G401.6 (cell line): ENCODE measurements around the gene EDARADD.
"Not testable (repeated sequence)": the region's sequence is repeated elsewhere in the genome, so short reads cannot be mapped to it uniquely, and the experiment has no call there.

Experiments used
- FAIRE-seq: peaks from 2 replicates; lab custom pipeline; 2012; peaks lifted over from hg19 to GRCh38; lab: Jason Lieb, UNC

The EDARADD gene

DNA sequence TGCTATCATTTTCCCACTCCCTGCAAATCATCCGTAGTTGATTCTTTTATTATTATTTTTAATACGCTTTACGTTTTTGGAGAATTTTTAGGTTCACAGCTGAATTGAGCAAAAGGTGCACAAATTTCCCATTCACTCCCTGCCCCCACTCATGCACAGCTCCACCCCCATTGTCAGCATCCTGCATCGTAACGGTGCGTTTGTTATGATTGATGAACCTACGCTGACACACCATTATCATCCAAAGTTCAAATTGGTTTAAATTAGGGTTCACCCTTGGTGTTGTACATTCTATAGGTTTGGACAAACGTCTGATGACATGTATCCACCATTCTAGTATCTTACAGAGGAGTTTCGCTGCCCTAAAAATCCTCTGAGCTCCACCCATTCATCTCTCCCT lies 44.5 kb downstream of the EDARADD start:
- FAIRE-seq = no peak

DNA sequence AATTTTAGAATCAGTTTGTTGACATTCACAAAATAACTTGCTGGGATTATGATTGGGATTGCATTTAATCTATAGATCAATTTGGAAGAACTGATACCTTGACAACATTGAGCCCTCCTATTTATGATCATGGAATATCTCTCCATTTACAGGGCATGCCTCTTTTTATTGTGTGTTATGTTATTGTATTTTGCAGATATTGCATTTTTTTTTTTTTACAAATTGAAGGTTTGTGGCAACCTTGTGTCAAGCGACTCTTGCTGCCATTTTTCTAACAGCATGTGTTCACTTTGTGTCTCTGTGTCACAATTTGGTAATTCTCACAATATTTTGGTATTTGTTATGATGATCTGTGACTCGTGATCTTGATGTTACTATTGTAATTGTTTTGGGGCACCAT lies 46.3 kb downstream of the EDARADD start:
- FAIRE-seq = no peak

DNA sequence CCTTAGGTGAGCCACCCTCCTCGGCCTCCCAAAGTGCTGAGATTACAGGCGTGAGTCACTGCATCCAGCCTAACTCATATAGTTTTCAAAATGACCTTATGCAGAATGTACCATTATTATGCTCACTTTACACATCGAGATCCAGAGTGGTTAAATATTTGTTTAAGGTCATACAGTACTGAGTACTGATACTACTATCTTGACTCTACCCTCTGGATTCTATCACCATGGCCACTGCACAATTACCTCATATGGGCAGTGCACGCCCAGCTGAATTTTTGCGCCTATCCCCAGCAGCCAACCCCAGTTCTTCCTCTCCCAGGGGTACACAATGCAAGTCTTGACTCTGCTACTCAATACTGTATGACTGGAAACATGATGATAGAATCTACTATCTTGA lies 56.7 kb downstream of the EDARADD start:
- FAIRE-seq = no peak

DNA sequence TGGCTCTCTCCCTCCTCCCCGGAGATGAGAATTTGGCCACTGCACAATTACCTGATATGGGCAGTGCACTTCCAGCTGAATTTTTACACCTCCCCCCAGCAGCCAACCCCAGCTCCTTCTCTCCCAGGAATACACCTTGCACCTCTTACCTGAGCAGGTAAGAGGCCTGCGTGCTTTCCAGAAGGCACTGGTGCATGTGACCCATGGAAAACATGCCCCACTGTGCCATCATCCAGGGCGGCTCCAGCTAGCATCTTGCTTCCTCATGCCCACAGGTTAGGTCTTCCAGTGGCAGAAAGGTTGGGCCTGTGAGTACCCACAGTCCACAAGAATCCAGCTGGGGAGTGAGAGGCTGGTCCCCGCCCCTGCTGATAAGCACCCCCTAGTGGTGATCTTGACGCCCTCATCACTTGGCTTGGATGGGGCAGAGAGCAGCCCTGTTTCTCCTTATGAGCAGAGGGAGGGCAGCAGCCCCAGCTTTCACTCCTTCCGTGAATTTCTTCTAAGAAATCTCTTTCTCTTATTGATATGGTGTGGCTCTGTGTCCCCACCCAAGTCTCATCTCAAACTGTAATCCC lies 57.8 kb downstream of the EDARADD start:
- no peak for FAIRE-seq

DNA sequence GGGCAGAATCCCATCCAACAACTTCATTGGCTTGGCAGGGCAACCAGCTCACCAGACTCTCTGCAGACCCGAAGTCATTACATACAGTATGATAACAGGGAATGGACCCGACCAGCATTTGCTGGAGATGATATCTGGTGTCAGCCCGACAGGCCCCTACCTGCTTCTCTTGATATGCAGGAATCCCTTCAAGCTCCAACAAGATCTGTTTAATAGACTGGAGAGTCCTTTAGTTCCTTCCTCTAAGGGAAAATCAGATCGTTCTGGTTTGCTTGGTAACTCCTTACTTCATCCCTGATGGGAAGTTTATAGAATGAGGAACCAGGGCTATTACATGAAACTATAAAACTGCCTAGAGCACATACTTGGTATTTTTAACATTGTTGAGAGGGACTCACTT lies 61.2 kb downstream of the EDARADD start:
- no peak for FAIRE-seq

DNA sequence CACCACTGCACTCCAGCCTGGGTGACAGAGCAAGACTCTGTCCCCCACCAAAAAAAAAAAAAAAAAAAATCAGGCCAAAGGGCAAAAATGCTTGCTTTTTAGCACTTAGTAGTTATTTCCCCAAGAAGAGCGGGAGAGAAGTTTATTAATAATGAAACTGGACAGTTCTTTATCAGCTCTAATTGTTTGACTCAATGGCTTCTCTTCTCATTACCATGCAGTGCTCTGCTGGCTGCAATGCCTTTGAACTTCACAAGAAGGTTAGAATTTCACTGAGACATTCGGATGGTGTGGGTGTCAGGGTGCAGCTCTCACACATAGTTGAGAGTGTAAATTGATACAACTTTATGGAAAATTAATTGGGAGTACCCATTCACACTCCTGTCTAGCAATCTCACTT lies 63.7 kb downstream of the EDARADD start:
- FAIRE-seq = no peak

DNA sequence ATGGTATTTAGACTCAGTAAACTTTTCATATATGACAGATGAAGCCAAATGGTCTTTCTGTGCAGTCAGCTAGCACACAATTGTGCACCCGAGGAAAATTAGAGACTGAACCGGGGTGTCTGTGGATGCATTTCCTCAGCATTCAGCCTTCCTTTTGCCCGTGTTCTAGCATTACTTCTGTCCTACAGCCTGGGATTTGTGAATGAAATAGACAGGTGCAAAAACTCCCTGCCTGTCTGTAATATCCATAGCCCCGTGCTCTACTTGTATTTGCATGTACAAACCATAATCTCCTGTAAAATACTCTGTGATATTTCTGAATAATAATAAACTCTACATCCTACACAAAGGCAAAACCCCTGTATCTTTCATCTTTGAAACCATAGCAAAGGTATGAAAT lies 64.9 kb downstream of the EDARADD start:
- FAIRE-seq = no peak

DNA sequence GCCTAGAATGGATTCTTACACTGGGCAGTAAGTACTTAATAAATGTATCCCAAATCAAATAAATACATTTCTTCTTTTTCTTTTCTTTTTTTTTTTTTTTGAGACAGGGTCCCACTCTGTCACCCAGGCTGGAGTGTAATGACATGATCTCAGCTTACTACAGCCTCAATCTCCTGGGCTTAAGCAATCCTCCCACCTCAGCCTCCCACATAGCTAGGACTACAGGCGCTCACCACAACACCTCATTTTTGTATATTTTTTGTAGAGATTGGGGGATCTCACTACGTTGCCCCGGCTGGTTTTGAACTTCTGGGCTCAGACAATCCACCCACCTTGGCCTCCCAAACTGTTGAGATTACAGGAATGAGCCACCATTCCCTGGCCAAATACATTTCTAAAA lies 66.0 kb downstream of the EDARADD start:
- no peak for FAIRE-seq

DNA sequence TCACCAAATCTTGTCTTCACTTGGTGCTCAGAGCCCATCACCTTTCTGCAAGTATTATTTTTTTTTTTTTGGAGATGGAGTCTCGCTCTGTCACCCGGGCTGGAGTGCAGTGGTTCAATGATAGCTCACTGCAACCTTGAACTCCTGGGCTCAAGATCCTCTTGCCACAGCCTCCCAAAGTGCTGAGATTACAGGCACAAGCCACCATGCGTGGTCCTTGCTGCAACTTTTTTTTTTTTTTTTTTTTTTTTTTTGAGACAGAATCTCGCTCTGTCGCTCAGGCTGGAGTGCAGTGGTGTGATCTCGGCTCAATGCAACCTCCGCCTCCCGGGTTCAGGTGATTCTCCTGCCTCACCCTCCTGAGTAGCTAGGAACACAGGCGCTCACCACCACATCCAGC lies 70.1 kb downstream of the EDARADD start:
- FAIRE-seq = not testable (repeated sequence)

DNA sequence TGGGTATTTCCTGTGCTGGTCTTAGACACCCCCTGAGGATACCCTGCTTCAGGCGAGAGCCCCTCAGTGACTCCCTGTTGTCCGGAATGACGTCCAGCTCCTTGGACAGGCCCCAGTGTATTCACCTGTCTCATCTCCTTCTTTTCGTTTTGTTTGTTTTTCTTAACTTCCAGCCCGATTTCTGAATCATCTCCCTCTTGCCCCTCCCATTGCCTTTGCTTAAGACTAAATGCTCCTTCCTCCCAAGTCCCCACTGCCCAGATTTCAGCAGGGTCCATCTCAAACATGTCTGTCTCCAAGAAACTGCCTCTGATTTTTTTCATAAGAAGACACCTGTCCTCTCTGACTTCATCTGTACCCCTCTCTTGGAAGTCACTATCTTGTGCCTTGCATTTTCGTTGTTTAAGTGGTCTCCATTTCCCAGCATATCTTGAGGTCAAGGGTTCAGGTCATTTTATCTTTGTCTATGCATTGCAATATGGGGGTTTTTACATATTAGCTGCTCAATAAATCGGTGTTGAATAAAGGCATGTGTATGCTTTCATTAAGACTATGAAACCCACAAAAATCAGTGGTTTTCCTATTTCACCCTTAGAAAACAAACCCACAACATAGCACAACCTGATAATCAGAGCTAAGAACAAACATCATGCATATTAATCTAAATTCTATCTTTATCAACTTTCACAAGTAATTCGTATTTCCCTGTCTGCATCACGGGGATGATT lies 71.3 kb downstream of the EDARADD start:
- FAIRE-seq = no peak

DNA sequence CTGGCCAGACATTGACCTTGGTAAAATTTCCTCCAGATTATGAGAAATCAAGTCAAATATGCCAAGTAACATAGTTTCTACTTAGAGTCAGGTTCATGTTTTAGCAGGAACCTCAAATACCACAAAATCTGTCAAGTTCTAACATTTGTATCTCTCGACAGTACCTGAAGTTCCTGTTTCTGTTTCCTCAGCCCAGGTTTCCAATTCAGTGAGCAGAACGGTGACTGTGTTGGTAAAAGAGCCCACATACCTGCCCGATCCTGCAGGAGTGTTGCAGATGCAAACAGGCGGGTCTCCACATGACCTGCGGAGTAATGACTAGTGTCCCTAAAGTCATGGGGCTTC lies 71.8 kb downstream of the EDARADD start:
- FAIRE-seq = no peak

DNA sequence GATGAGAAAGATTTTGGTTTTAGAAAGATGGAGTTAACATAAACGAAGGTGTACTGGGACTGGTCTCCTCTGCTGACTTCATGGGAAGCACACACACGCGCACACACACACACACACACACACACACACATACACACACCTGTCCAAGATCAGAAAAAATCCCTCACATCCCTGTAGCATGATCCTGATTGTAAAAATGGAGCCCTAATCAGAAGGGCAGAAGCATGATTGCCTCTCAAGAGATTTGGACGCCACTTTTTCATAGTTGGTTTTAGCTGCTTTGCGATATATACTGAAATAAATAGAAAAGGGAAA lies 73.2 kb downstream of the EDARADD start:
- no peak for FAIRE-seq

DNA sequence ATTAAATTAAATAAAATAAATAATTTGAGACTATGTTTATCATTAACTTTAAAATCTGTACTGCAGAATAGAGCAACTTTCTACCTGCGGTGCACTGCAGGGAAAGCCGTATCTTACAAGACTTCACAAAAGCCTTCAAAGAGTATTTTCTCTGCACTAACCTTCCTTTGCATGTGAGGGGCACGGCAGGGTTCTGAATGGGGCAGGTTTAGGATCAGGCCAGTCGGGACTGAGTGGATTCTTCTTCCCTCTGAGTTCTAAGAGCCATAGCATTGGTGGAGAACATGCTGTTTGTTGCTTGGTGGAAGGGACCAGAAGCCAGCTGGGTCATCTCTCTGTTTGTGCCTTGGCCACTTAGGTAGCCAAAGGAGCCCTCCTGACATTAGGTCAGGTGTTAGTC lies 74.5 kb downstream of the EDARADD start:
- no peak for FAIRE-seq

DNA sequence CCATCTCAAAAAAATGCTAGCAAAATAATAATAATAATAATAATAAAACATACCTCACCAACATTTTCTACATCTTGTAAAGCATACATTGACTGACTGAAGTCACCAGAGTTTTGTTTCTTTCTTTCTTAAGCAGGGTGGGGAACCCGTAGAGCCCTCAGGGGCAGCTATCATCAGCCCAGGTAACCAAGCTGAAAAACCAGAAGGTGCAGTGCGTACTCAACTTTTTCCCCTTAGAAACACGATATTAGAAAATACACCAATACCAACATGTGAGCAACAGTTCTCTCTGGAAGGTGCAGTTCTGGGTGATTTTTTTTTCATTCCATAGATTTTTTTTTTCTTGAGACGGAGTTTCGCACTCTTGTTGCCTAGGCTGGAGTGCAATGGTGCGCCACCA lies 75.4 kb downstream of the EDARADD start:
- no peak for FAIRE-seq

DNA sequence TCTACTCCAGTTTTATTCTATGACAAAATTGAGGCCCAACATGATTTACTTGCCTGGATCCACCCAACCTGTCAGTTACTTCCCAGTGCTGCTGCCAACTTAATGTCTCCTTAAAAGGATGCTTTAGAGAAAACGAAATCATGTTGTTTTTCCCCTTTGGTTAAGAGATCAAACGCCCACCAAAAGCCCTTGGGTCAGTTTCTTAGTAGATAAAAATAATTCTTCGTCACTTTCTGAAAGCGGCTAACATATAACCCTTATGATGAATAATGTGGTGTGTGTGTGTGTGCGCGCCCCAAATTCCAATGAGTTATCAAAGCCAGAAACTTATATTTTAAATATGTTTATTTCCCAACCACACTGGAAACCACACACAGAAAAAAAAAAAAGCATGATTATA lies 77.0 kb downstream of the EDARADD start:
- no peak for FAIRE-seq

DNA sequence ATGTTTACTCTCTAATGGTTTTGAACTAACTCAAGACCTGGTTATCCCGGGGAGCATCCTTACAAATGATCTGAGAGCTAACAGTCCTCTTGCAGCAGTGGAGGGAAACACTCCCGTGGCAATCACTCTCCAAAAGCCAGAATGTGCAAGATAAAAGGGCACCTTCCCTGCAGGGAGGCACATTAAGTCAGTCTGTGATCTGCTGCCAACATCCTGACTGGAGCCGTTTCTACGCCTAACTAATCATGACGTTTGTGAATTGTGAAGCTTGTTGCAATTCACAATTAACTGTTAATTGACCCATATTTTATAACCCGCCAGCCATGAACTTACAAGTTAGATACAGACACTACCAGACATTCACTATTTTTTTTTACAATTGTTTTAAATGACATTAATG lies 77.6 kb downstream of the EDARADD start:
- FAIRE-seq = no peak

DNA sequence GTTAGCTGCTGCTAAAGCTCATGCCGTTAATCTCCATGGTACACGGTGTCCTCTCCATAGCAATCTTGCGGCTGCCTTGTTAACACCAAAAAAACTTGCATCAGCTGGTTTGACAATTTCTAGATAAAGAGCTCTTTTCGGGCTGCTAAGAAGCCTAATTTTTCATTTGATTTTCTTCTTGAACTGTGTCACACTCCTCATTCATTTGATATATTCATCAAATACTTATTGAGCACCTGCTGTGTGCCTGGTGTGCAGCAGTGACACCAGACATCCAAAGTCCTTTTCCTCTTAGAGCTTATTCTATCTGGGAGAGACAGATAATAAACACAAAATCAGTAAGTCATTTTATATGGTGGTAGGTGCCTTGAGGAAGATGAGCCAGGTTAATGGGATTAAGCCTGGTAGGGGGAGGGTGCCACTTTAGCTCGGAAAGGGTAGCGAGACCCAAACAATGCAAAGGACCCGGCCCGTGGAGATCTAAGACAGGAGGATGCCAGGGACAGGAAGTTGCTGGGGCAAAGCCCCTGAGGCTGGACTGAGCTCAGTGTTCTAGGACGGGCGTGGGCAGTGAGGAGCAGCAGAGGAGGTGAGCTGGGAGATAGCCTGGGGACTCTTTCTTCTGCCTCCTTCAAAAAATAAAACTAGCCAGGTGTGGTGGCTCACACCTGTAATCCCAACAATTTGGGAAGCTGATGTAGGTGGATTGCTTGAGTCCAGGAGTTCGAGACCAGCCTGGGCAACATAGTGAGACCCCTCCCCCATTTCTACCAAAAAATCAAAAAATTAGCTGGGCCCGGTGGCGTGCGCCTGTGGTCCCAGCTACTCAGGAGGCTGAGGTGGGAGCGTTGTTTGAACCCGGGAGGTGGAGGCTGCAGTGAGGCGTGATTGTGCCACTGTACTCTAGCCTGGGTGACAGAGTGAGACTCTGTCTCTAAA lies 79.0 kb downstream of the EDARADD start:
- FAIRE-seq = no peak

DNA sequence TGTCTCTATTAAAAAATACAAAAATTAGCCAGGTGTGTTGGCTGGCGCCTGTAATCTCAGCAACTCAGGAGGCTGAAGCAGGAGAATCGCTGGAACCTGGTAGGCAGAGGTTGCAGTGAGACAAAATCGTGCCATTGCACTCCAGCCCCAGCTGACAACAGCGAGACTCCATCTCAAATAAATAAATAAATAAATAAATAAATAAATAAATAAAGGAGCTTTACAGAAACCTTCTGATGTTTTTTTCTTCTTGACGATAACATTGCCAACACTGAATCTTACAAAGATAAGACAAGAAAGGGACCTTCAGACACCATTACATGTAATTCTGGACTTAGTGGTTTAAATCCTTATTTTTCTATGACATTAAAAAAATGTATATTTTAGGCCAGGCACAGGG lies 81.9 kb downstream of the EDARADD start:
- FAIRE-seq = no peak

DNA sequence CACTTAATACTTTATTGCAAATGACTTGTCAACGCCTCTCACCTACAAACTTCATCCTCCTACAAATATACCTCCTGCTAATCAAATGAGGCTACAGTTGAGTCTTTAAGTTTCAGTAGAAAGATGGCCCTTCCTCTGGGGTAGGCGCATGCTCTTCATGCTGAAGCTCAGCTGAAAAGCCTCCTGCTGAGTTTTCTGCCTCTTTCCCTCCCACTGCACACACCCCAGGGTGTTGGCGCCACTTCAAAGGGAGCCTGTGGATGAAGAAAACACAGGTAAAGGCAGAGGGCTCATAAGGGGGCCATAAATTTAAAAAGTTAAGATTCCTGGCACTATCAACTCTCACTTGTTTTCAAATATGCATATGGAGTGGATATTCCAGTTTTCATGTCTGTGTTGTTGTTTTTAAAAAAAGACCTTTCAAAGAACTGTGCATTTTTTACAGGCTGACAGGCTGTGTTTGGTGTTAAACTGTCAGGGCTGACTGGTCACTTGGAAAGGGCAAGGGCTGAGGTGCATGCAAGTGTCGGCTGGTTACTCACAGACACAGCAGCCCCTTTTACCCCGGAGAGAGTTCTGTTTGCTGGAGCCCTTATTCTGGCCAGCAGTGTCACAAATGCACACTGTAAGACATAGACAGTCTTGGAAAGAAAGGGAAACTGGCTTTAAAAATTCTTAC lies 86.8 kb downstream of the EDARADD start:
- FAIRE-seq = no peak

DNA sequence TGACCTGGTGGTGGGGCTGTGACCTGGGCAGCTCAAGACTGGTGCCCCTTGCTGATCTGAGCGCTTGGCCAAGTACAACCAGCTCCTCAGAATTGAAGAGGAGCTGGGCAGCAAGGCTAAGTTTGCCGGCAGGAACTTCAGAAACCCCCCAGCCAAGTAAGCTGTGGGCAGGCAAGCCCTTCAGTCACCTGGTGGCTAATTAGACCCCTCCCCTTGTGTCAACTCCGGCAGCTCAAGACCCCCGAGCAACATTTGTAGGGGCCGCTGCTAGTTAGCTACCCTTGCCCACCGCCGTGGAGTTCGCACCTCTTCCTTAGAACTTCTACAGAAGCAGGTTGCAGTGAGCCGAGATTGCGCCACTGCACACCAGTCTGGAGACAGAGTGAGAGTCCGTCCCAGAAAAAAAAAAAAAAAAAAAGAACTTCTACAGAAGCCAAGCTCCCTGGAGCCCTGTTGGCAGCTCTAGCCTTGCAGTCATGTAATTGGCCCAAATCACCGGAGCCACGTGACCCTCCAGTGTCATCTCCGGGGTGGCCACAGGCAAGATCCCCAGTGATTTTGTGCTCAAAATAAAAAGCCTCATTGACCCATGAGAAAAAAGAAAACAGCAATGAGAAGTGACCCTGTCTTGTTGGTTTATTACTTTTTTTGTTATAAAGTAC lies 90.4 kb downstream of the EDARADD start:
- FAIRE-seq = no peak

DNA sequence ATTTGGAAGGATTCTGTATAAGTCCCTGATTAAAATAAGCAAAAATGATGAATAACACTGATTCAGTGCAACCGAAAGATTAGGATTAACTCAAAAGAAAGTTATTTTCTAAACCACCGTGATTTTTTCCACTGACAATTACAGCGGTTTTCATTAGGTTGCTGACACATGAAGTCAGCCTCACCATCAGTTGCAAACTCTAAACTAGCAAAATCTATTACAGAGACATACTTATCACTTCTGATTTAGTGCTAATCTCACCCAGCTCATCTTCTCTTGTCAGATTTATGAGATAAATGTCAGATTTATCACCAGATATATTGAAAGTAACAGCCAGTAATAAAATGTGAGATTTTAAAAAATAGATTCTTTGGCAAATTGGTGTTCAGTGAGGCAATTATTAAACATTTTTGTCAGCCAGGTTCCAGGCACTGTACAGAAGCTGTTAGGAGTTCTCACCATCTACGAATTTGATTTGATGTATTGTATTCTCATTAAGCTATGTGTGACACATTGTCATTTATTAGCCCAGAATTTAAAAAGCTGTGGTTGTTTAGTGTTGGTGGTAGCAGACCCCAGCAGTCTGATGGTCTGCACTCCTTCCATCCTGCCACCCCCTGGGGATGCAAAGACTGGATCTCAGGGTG lies 92.4 kb downstream of the EDARADD start:
- FAIRE-seq = no peak

DNA sequence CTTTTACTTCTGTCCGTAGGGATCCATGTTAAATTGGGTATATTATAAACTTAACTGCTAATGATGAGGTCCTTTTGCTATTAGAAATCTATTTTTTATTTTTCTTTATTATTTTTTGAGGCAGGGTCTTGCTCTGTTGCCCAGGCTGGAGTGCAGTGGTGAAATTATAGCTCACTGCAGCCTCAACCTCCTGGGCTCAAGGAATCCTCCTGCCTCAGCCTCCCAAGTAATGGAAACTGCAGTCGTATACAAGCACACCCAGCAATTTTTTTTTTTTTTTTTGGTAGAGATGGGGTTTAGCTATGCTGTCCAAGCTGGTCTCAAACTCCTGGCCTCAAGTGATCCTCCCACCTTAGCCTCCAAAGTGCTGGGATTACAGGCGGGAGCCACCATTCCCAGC lies 95.1 kb downstream of the EDARADD start:
- not testable (repeated sequence) for FAIRE-seq
